IPS-15b (cell line): ENCODE results near the gene NEIL1.
"Not testable (repeated sequence)": the region's sequence is repeated elsewhere in the genome, so short reads cannot be mapped to it uniquely, and the experiment has no call there.

ENCODE experiments used
- H3K27me3 ChIP-seq: one replicate; pipeline ENCODE4 v1.6.1; 2013; ENCODE audit warnings: low read length; ENCODE audit not compliant: control insufficient read depth, insufficient read depth
- H3K36me3 ChIP-seq: one replicate; pipeline ENCODE4 v1.6.1; 2013; ENCODE audit warnings: low read length; ENCODE audit not compliant: control insufficient read depth, insufficient read depth
- H3K4me1 ChIP-seq: one replicate; pipeline ENCODE4 v1.6.1; 2013; ENCODE audit warnings: mild to moderate bottlenecking, low read length; ENCODE audit not compliant: control insufficient read depth, insufficient read depth
- H3K4me3 ChIP-seq: one replicate; pipeline ENCODE4 v1.5.1; 2013; ENCODE audit warnings: low read depth, low read length
- H3K9ac ChIP-seq: one replicate; pipeline ENCODE4 v1.6.1; 2013; ENCODE audit warnings: low read depth, mild to moderate bottlenecking, low read length
- H3K9me3 ChIP-seq: one replicate; pipeline ENCODE4 v1.6.1; 2013; ENCODE audit warnings: mild to moderate bottlenecking, low read length; ENCODE audit not compliant: control insufficient read depth, insufficient read depth

NEIL1 gene

DNA sequence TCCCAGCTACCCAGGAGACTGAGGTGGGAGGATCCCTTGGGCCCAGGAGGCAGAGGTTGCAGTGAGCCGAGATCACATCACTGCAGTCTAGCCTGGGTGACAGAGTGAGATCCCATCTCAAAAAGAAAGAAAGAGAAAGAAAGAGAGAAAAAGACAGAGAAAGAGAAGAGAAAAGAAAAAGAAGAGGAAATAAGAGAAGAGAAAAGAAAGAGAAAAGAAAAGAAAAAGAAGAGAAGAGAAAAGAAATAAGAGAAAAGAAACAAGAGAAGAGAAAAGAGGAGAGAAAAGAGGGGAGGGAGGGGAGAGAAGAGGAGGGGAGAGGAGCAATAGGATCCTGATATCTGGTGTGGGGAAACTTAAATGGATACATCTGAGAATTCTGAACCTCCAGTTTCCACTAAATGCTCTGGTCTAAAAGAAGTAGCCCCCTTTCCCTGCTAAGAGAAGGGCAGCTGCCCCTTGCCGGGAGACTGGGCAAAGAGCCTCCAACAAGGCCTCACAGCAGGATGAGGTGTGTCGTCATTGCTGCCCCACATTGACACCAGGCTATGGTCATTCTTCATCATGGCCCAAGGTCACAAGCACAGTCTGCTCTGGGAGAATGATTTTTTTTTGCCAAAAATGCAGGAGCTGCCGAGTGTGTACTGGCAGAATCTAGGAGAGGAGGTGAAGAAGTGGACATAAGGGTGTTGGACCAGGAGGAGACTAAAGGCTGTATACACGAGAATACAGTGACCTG, 32.1 kb upstream of the NEIL1 start:
- Histone ChIP-seq H3K9me3 (no peaks in the 10 kb centered on the region), H3K4me1 (no peaks in the 10 kb centered on the region), H3K36me3 (no peaks in the 10 kb centered on the region), H3K4me3 (no peak overlapping the region), H3K27me3 (no peaks in the 10 kb centered on the region), H3K9ac (no peak overlapping the region)

DNA sequence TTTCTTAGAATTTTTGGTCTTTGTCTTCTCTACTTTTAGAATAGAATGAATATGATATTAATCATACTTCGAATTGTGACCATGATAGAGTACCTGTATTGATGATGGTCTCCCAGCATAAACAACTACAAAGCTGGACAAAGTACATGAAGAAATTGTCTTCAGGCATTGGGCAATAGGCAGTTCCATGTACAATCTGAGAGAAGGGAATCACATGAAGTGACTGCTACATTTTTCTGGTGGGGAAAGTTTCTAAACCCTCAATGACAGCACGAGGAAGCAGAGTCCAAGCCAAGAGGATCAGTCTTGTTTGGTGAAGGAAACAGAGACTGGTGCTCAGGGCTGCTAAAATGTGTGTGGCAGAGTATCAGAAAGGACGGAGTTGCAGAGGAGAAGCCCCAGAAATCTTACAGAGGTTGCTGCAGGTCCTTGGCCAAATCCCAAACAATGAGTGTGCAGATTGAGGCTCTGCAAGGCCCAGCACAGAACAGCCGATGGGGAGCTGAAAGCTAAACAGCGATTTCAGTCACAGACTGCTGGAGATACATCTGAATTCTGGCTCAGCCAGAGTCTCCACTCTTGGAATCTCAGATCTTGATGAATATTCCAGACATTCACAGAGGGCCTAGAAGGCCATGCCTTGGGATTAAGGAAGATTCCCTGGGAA, 27.5 kb upstream of the NEIL1 start:
- not testable (repeated sequence) for H3K4me1 ChIP-seq, H3K4me3 ChIP-seq, H3K27me3 ChIP-seq, H3K36me3 ChIP-seq, H3K9me3 ChIP-seq, H3K9ac ChIP-seq

DNA sequence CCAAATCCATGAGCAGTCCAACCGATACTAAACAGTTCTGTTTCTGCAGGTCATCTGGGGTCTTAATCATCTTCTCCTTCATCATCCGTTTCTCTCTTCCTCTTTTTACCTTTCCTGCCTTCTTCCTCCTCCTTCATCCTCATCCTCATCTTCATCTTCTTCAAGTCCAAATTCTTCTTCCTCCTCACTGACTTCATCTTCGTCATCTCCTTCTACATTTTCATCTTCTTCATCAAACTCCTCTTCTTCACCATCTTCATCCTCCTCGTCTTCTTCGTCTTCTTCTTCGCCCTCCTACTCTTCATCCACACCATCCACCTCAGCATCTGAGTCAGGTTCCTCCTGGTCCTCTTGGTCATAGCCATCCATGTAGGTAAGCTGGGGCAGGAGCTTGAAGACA, 25.1 kb upstream of the NEIL1 start:
- Histone ChIP-seq H3K27me3 (no peaks in the 10 kb centered on the region), H3K9ac (no peak overlapping the region), H3K9me3 (no peaks in the 10 kb centered on the region), H3K36me3 (no peaks in the 10 kb centered on the region), H3K4me3 (no peak overlapping the region), H3K4me1 (no peaks in the 10 kb centered on the region)

DNA sequence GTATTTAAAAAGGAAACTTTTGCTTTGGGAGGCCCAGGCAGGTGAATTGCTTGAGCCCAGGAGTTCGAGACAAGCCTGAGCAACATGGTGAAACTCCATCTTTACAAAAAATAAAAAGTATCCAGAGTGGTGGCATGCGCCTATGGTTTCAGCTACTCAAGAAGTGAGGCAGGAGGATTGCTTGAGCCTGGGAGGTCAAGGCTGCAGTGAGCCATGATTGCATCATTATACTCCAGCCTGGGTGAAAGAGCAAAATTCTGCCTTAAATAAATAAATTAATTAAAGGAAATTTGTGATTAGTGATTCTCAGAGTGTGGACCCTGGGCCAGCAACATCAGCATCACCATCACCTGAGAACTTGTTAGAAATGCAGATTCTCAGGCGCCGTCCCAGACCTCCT, 20.9 kb upstream of the NEIL1 start:
- no peak overlapping the region for H3K9ac ChIP-seq
- no peaks in the 10 kb centered on the region for H3K27me3 ChIP-seq
- no peak overlapping the region for H3K4me3 ChIP-seq
- no peaks in the 10 kb centered on the region for H3K36me3 ChIP-seq
- H3K9me3 ChIP-seq = no peaks in the 10 kb centered on the region
- no peaks in the 10 kb centered on the region for H3K4me1 ChIP-seq

DNA sequence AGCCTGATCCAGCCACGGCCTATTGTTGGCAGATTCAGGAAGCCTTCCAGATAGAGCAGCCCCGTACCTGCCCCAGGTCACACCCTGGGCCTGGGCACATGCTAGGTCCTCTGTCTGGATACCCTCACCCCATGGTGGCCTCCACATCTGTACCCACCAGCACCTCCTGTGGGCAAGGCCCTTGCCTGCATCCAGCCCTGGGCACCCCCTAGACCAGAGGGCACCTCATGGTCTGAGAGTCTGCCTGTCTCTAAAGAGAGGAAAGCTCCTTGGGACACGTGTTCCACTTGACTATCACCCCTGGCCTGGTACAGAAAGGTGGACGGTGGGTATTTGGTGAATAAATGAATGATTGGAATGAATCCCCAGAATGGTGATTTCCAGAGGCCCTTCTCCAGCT, 19.8 kb upstream of the NEIL1 start:
- Histone ChIP-seq H3K4me3 (no peak overlapping the region), H3K9me3 (no peaks in the 10 kb centered on the region)

DNA sequence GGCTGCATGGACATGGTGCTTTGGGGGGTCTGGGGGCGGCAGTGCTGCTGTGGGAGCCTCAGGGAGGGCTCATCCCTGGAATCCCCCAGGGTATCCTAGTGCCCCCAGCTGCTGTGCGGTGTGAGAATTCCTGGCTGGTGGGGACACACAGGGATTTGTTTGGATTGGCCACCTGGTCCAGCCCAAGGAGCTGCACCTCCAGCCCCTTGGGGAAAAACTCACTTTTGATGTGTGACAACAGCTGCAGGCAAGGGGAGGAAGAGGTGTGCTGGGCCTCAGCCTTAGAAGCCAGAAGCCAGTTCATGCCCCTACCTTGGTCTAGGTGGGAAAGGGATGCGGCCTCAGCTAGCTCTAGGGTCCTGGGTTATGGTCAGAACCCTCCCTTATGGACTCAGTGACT, 19.3 kb upstream of the NEIL1 start:
- Histone ChIP-seq H3K36me3 (no peaks in the 10 kb centered on the region), H3K27me3 (no peaks in the 10 kb centered on the region), H3K9ac (no peak overlapping the region), H3K4me1 (no peaks in the 10 kb centered on the region), H3K9me3 (no peaks in the 10 kb centered on the region), H3K4me3 (no peak overlapping the region)

More for the DNA sequence above, 19.8 kb upstream of the NEIL1 start:
- Histone ChIP-seq H3K27me3 (no peaks in the 10 kb centered on the region), H3K4me1 (no peaks in the 10 kb centered on the region), H3K36me3 (no peaks in the 10 kb centered on the region), H3K9ac (no peak overlapping the region)

DNA sequence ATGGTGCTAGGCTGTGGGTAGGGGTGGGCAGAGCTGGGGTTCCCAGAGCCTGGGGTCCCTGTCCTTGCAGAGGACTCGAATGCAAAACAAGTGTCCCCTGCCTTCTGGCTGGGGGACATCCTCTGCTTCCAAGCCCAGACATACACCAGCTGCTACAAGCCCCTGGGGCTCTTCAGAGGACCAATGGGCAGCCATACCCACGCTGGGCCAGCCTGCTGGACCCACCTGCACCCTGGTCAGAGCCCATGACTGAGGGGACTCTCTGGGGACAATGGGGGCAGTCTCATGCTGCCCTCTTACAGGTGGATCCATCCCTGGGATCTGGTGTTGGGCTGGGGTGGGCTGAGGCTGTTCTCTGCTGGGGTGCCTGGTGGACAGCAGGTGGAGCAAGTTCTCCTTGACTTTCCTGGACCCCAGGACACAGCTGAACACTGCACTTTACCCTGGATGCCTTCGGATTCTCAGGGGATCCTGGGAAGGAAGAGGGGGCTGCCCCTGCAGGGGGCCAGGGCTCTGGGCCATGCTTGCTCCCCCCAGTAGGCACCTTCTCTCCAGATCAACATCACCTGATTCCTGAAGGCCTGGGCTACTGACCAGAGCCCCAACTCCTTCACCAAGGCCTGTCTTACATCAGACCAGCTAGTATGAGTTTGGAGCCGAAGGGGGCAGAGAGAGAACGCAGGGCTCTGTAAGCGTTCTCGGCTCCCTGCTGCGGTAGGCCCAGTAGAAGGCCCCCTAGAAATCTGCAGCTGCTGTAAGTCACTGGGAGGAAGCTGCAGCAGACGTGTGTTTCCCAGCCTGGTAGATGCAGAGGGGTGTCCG, 18.1 kb upstream of the NEIL1 start:
- H3K9ac ChIP-seq = no peak overlapping the region

DNA sequence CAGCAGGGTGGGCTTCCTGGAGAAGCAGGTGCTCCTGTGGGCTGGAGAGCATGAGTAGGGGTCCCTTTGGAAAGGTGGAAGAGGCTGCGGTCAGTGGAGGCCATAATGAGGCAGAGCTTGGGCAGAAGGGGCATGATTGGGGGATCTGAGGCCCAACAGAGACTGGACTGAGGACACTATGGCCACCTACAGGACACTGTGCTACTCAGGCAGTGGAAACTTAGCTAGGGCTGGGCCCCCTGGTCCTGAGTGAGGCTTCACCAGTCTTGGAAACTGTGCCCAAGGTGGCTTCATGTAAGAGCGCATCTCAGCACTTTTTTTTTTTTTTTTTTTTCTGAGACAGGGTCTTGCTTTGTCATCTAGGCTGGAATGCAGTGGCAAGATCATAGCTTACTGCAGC, 17.3 kb upstream of the NEIL1 start:
- Histone ChIP-seq H3K36me3 (no peaks in the 10 kb centered on the region), H3K4me1 (no peaks in the 10 kb centered on the region), H3K9ac (no peak overlapping the region), H3K4me3 (no peak overlapping the region), H3K9me3 (no peaks in the 10 kb centered on the region), H3K27me3 (no peaks in the 10 kb centered on the region)

More for the DNA sequence above, 18.1 kb upstream of the NEIL1 start:
- Histone ChIP-seq H3K27me3 (no peaks in the 10 kb centered on the region), H3K36me3 (no peaks in the 10 kb centered on the region), H3K9me3 (no peaks in the 10 kb centered on the region), H3K4me3 (no peak overlapping the region), H3K4me1 (no peaks in the 10 kb centered on the region)

DNA sequence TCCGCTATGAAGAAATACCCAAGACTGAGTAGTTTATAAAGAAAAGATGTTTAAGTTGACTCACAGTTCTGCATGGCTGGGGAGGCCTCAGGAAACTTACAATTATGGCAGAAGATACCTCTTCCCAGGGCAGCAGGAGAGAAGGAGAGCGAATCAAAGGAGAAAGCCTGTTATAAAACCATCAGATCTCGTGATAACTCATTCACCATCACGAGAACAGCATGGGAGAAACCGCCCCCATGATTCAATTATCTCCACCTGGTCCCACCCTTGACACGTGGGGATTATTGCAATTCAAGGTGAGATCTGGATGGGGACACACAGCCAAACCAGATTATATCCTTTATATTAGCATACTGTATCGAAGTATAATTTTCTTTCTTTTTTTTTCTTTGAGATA, 14.7 kb upstream of the NEIL1 start:
- H3K27me3 ChIP-seq, H3K9ac ChIP-seq, H3K4me1 ChIP-seq, H3K4me3 ChIP-seq, H3K9me3 ChIP-seq, H3K36me3 ChIP-seq: not testable (repeated sequence)

DNA sequence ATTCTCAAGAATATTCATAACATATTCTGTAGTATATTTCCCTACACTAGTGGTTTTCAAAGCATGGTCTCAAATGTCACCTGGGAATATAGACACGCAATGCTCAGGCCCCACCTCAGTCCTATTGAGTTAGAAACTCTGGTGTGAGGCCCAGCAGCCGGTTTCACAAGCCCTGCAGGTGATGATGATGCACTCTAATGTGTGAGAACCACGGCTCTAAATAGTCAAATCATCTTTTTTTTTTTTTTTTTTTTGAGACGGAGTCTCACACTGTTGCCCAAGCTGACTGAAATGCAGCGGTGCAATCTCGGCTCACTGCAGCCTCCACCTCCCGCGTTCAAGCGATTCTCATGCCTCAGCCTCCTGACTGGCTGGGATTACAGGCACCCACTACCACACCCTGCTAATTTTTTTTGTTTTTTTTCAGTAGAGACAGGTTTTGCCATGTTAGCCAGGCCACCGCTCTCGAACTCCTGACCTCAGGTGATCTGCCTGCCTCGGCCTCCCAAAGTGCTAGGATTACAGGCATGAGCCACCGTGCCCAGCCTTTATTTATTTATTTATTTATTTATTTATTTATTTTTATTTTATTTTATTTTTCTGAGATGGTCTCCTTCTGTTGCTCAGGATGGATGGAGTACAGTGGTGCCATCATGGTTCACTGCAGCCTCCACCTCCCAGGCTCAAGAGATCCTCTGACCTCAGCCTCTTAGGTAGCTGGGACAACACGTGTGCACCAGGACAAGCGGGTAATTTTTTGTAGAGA, 13.0 kb upstream of the NEIL1 start:
- H3K4me3 ChIP-seq, H3K36me3 ChIP-seq, H3K9ac ChIP-seq, H3K27me3 ChIP-seq, H3K4me1 ChIP-seq, H3K9me3 ChIP-seq: not testable (repeated sequence)

DNA sequence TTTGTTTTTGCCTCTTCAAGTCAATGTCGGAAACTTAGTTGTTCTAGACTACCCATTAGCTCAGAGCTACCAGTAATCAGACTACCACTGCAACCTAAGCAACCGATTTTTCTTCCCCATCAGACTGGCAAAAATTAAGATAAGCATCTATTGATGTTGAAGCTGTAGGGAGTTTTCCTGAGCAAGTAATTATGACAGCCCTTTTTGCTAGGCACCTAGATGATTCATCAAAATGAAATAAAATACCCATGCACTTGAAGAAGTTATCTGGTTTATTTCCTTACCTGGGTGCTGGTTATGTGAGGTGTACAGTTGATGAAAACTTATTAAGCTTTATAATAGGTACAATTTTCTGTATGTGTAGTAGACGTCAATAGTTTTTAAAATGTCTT, 11.5 kb upstream of the NEIL1 start:
- Histone ChIP-seq H3K9me3 (no peaks in the 10 kb centered on the region), H3K36me3 (peaks cover 9% of the 10 kb centered on the region), H3K4me3 (peak overlapping the region; percentile 79), H3K4me1 (no peaks in the 10 kb centered on the region), H3K9ac (no peak overlapping the region), H3K27me3 (no peaks in the 10 kb centered on the region)
